ES-I3 (cell line): ENCODE results near the gene PSMA1.
"Not testable (repeated sequence)": the region's sequence is repeated elsewhere in the genome, so short reads cannot be mapped to it uniquely, and the experiment has no call there.

ENCODE experiments used
- H3K36me3 ChIP-seq: 2 replicates; pipeline ENCODE4 v1.6.1; 2013; ENCODE audit warnings: mild to moderate bottlenecking, low read length, control low read depth, moderate library complexity; ENCODE audit not compliant: insufficient read depth
- H3K4me1 ChIP-seq: 2 replicates; pipeline ENCODE4 v1.6.1; 2013; ENCODE audit warnings: mild to moderate bottlenecking, control low read depth, low read length; ENCODE audit not compliant: insufficient read depth
- H3K9ac ChIP-seq: 2 replicates; pipeline ENCODE4 v1.6.1; 2013; ENCODE audit warnings: low read depth, mild to moderate bottlenecking, low read length, moderate library complexity
- H3K9me3 ChIP-seq: 2 replicates; pipeline ENCODE4 v1.6.1; 2013; ENCODE audit warnings: mild to moderate bottlenecking, low read length, moderate library complexity; ENCODE audit not compliant: control insufficient read depth, insufficient read depth

Gene PSMA1

DNA sequence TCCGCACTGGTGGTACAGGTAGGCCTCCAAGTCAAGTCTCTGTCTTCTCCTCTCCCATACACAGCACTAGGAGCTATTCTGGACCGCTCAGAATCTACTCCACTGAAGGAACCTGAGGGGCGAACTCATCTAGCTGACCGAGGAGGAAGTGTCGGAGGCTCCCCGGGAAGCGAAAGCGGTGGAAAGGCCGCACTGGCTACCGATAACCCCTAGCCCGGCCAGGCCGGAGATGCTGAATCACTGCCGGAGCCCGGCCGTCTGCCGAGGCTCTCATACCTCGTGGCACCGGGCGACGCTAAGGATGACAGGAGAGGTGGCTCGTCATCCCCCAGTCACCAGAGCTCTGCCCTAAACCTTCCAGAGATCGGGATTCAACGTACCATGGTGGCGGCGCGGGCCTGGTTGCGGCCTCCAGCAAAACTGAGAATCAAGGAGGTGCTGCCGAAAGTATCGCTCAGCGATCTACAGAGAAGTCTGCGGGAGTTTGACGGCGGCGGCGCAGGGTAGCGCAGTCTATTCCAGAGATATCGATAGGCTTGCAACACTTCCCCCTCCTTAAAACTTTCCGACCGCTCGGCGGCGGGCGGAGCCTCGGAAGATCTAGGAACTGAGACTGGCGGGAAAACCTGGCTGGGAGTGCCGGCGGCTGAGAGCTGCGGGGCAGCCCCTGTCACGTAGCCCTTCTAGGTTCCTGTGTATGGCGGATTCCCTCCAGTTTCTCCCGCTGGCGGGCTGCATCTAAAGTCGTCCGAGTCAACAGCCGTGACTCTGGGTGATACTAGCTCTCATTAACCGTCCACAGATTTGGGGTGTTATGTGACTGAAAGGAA is at the start of gene PSMA1:
Gene PSMA1, minus strand, starts transcription at position 470 of the 830 bp plus-strand sequence. Its CDS starts 87 bp downstream, at position 383.
- Histone ChIP-seq H3K9ac (peak within 1 kb of the TSS; percentile 89), H3K36me3 (peaks cover 4% of the 10 kb centered on the region; the same call in 1 of the 2 replicates), H3K4me1 (no peaks in the 10 kb centered on the region), H3K9me3 (no peaks in the 10 kb centered on the region)

DNA sequence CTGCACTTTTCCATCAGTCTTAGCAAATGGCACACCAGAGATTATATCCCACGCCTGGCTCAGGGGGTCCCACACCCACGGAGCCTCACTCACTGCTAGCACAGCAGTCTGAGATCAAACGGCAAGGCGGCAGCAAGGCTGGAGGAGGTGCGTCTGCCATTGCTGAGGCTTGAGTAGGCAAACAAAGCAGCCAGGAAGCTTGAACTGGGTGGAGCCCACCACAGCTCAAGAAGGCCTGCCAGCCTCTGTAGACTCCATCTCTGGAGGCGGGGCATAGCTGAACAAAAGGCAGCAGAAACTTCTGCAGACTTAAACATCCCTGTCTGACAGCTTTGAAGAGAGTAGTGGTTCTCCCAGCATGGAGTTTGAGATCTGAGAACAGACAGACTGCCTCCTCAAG is 49.3 kb upstream of the PSMA1 start:
- H3K36me3 ChIP-seq, H3K9ac ChIP-seq, H3K9me3 ChIP-seq: not testable (repeated sequence)

DNA sequence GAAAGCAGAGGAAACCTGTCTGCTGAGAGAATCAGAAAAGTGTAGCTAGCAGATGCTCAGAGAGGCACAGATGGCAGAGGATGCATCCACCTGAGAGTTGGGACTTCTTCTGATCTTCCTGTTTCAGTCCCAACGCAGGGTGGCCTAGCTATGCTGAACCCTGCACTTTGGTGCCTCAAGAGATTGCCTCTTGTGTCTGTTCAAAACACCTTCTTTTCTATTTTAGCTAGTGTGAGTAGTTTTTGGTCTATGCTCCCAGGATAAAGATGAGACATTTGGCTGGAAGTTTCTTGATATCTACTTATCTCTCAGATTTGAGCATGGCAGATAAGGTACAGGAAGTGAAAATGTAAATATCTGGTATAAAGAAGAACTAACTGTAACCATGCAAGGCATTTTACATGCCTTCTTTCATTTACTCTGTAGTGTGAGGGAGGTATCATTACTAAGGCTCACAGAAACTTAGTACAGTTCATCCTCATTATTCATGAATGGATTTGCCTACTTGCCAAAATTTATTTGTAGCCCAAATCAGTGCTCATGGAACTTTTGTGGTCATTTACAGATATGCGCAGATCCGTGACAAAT is 47.0 kb upstream of the PSMA1 start:
- H3K4me1 ChIP-seq, result no peaks in the 10 kb centered on the region
- H3K9me3 ChIP-seq, result no peaks in the 10 kb centered on the region
- no peak overlapping the region for H3K9ac ChIP-seq
- no peaks in the 10 kb centered on the region for H3K36me3 ChIP-seq

More for the DNA sequence above, 49.3 kb upstream of the PSMA1 start:
- H3K4me1 ChIP-seq, result not testable (repeated sequence)

DNA sequence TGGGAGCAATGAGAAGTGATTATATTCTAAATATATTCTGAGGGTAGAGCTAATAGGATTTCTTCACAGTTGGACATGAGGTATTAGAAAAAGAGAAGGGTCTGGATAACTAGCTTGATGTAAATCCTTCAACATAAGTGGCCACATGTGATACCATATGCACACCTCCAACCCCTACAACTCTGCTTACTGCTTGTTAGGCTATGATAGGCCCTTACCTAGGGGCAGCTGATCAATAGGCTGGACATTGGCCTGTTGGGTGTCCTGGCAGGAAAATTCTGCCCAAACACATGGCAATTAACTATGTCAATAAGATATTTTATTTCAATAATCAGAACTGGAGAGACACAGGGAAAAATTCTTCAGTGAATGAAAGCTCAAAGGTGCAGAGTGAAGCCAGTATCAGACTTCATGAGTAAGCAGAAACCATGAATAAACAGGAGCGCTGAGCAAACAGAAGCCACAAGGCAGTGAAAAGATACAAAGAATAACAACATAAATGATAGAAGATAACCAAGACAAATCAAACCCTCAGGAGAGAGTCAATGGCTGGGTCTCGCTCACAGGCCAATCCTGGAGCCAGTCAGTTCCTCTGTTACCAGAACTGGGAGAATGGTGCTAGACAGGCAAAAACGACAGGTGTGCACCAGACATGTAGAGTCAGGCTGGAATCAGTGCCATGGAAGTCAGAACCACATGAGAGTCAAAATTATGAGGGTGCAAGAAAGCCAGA is 46.3 kb upstream of the PSMA1 start:
- Histone ChIP-seq H3K9ac (no peak overlapping the region), H3K9me3 (no peaks in the 10 kb centered on the region), H3K4me1 (no peaks in the 10 kb centered on the region), H3K36me3 (no peaks in the 10 kb centered on the region)

DNA sequence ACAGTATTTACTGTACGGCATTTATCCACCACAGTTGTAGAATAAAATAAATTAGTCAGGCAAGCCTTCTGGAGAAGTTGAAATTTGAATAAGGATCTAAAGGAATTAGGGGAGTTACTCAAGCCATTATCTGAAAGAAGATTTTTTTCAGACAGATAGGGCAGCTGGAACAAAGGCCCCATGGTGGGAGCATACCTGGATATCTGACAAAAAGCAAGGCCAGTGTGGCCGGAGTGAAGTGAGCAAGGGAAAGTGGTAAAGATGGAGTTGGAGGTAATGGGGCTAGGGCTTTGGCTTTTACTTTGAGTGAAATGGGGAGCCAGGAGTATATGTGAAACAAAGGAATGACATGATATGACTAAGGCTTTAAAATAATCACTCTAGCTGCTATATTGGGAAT is 45.7 kb upstream of the PSMA1 start:
- H3K9ac ChIP-seq, result no peak overlapping the region
- H3K36me3 ChIP-seq, result no peaks in the 10 kb centered on the region
- H3K4me1 ChIP-seq, result no peaks in the 10 kb centered on the region
- no peaks in the 10 kb centered on the region for H3K9me3 ChIP-seq

DNA sequence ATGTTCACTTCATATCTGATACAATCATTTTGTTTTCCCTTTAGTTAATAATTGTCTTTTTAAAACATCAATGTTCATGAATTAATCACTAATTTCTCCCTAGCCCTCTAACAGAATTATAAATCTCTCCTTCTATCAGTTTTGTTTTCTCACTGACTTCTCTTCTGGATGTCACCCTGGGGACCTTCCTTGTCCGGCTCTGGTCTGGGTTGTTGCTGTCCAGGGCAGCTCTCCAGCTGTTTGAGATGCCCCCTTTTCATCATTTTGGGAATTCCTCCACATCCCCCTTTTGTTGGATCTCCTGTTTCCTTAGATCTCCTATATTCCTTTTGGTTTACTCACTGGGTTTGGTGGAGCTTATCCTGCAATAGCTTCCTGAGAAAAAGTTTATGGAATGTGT is 35.6 kb upstream of the PSMA1 start:
- Histone ChIP-seq H3K9ac (no peak overlapping the region), H3K9me3 (no peaks in the 10 kb centered on the region), H3K36me3 (no peaks in the 10 kb centered on the region), H3K4me1 (no peaks in the 10 kb centered on the region)

DNA sequence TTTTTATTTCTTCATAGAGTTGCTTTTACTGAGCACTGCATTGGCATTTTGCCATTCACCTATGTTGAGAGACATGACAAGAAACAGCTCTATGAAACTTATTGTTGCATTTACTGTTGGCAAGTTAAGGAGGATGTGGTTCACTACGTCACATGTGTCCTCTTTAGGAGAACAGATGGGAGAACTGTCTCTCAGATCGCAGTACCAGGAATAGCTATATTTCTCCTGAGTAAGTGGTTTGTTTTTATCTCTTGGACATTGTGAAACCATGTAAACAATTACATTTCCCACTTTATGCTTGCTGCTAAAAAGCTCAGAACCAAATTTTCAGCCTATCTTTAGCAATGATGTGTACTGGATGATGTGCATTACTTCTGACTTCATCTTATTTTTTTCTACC is 34.8 kb upstream of the PSMA1 start:
- no peaks in the 10 kb centered on the region for H3K36me3 ChIP-seq
- no peaks in the 10 kb centered on the region for H3K9me3 ChIP-seq
- H3K9ac ChIP-seq, result no peak overlapping the region
- H3K4me1 ChIP-seq, result no peaks in the 10 kb centered on the region

DNA sequence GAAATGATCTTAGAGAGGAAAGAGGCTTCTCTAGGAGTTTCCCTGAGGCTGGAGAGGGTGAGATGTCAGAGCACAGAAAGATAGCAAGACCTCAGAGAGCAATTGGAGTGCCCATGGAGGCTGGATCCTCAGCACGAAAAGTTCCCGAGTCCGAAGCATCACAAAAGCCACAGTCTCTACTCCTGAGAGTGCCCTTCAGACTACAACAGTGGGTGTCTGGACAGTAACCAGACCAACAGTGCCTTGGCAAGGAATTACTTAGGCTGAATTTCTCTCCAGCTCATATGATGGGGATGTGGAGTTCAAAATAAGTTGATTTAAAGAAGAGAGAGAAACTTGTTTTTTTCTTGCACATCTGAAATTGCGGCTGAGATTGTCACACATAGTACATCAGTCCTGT is 31.9 kb upstream of the PSMA1 start:
- no peaks in the 10 kb centered on the region for H3K9me3 ChIP-seq
- H3K4me1 ChIP-seq, result no peaks in the 10 kb centered on the region
- no peaks in the 10 kb centered on the region for H3K36me3 ChIP-seq
- no peak overlapping the region for H3K9ac ChIP-seq

DNA sequence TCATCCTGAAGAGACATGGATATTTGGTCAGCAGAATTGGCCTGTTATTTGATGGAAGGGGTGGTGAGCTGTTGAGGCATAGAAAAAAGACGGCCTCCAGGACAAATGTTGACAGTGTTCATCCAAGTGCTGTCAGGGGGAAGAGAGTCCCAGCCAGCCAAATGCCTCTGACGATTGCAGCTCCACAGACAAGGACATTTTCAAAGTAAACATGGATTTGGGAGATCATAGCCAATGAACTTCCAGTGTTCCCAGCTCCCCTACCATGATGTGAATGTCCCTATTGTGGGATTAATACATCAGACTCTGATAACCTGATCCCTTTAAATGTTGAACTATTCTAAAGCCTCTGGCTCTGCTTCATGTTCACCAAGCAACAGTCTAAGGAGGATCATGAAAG is 31.2 kb upstream of the PSMA1 start:
- no peaks in the 10 kb centered on the region for H3K4me1 ChIP-seq
- H3K9me3 ChIP-seq, result no peaks in the 10 kb centered on the region
- no peaks in the 10 kb centered on the region for H3K36me3 ChIP-seq
- H3K9ac ChIP-seq, result no peak overlapping the region

DNA sequence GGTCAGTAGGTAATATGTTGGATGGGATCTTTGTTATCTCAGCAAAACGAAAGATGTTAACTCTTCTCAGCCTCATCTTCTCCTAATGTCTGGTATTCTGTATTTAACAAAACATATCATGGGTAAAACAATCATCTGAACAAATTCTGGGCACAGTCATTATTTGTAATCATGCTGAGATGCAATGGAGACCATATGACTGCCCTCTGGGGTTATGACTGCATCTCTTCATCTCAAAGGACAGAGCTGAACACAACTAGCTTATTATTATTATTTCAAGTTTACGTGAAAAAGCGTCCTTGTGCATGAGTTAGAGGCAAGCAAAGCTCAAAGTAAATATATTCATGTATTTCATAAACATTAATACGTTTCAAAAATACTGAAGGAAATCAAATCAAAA is 29.7 kb upstream of the PSMA1 start:
- Histone ChIP-seq H3K9ac (no peak overlapping the region), H3K9me3 (no peaks in the 10 kb centered on the region), H3K36me3 (no peaks in the 10 kb centered on the region), H3K4me1 (no peaks in the 10 kb centered on the region)

DNA sequence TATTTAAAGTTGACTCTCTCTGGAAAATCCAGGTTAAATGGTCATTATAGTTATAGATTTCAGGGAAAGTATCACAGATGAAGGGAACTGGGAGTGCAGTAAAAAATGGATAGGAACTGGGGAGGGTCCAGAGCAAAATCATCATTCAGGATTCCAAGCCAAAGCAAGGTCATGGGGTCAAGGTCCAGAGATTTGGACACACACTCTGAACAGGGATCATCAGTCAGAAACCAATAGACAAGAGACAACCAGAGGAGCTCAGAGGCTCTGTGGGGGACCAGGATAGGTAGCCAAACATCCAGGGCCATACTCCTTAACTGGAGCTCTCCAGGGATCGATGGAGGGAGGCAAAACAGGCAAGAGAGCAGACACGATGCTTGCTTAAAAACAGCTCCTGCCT is 27.3 kb upstream of the PSMA1 start:
- no peaks in the 10 kb centered on the region for H3K36me3 ChIP-seq
- peaks cover 2% of the 10 kb centered on the region; the same call in 1 of the 2 replicates for H3K4me1 ChIP-seq
- H3K9me3 ChIP-seq, result no peaks in the 10 kb centered on the region
- H3K9ac ChIP-seq, result no peak overlapping the region

DNA sequence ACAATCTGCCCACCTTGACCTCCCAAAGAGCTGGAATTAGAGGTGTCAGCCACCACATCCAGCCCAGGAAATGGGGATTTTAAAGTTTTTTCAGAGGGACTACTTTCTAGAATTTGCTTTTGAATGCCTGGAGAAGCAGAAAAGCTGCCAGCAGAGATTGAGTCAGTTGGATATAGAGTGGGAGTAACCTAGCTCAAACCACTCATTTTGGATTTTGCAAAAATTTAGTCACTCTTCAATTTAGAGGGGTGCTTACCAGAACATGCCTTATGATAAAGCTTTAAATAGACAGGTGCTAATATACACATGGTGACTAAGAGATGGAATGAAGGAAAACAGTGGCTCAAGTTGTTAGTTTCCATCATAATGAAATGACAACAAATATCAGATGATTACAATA is 26.5 kb upstream of the PSMA1 start:
- H3K9me3 ChIP-seq, result no peaks in the 10 kb centered on the region
- no peak overlapping the region for H3K9ac ChIP-seq
- no peaks in the 10 kb centered on the region for H3K36me3 ChIP-seq
- peaks cover 10% of the 10 kb centered on the region; the same call in 1 of the 2 replicates for H3K4me1 ChIP-seq

DNA sequence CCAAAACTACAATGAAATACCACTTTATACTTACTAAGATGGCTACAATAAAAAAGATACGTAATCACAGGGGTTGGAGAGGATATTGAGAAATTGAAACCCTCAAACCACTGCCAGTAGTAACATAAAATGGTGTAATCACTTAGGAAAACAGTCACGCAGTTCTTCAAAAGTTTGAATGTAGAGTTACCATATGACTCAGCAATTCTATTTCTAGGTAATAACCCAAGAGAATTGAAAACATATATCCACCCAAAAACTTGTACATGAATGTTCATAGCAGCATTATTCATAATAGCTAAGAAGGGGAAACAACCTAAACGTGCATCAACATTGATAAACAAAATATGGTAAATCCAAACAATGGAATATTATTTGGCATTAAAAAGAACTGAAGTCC is 24.4 kb upstream of the PSMA1 start:
- Histone ChIP-seq H3K9me3 (no peaks in the 10 kb centered on the region), H3K4me1 (peaks cover 17% of the 10 kb centered on the region; the same call in 1 of the 2 replicates), H3K36me3 (no peaks in the 10 kb centered on the region), H3K9ac (no peak overlapping the region)

DNA sequence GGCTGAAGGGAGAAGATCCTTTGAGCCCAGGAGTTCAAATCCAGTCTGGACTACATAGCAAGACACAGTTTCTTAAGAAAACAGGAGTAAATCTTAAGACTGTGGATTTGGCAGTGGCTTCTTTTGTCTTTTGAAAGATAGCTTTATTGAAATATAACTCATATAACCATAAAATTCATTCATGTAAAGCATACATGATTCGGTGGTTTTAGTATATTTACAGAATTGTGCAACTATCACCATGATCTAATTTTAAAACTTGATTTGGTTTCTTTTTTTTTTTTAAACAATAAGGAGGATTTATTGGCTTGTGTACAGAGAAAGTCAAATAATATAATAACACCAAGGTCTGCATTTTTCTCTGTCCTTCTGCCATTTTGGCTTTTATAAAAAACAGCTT is 23.1 kb upstream of the PSMA1 start:
- no peak overlapping the region for H3K9ac ChIP-seq
- H3K9me3 ChIP-seq, result no peaks in the 10 kb centered on the region
- H3K4me1 ChIP-seq, result peaks cover 17% of the 10 kb centered on the region; the same call in 1 of the 2 replicates
- no peaks in the 10 kb centered on the region for H3K36me3 ChIP-seq
